Measurements from ENCODE around the gene NT5DC1.

NT5DC1 gene

DNA sequence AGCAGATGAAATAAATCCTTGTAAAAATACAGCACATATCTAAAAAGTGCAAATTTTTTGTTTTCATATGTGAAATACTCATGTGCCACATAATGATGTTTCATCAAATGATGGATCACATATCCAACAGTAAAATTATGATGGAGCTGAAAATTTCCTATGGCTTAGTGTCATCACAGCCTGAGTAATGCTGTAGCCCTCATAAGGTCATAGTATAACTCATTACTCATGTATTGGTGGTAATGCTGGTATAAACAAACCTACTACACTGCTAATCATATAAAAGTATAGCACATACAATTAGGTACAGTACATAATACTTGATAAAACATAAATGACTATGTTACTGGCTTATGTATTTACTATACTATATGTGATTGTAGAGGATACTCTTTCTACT lies 166.2 kb downstream of the NT5DC1 start:
- Histone ChIP-seq H3K4me1 (ENCODE audit: control extremely low read depth in 1 of 4, control insufficient read depth in 4 of 4, insufficient read depth in 4 of 4, low read length in 3 of 4) (peaks cover 0 to 4% (median 2%) of the 10 kb centered on the region in 4 experiments), H3K4me3 (ENCODE audit: control insufficient read depth in 1 of 7, extremely low read depth in 1 of 7, insufficient read depth in 4 of 7, low read depth in 2 of 7, low read length in 6 of 7) (no peak overlapping the region), H3K27me3 (replicated peaks in 2 of 5; ENCODE audit: control insufficient read depth in 4 of 5, insufficient read depth in 5 of 5, low read length in 4 of 5) (no peaks in the 10 kb centered on the region), H3K27ac (ENCODE audit: insufficient read depth in 1 of 2, low read depth in 1 of 2, low read length in 2 of 2, poor library complexity in 1 of 2, severe bottlenecking in 2 of 2) (no peak overlapping the region), H3K36me3 (ENCODE audit: control insufficient read depth in 4 of 4, insufficient read depth in 4 of 4, low read length in 3 of 4) (peaks cover 0 to 25% (median under 1%) of the 10 kb centered on the region in 4 experiments), H3K9me3 (ENCODE audit: control extremely low read depth in 1 of 5, control insufficient read depth in 4 of 5, insufficient read depth in 2 of 5, low read depth in 1 of 5, low read length in 4 of 5) (peaks cover 0 to 14% (median 3%) of the 10 kb centered on the region in 5 experiments)
- CTCF ChIA-PET: interaction anchor here (0.9 to 8.1 kb wide), 11 partner anchors 9 to 378 kb away, joined by 3 to 58 read pairs (median 18); partner anchors contain the start of genes TSPYL1 and TSPYL4
- POLR2A ChIA-PET: no interaction called here
- no peak for DNase-seq

DNA sequence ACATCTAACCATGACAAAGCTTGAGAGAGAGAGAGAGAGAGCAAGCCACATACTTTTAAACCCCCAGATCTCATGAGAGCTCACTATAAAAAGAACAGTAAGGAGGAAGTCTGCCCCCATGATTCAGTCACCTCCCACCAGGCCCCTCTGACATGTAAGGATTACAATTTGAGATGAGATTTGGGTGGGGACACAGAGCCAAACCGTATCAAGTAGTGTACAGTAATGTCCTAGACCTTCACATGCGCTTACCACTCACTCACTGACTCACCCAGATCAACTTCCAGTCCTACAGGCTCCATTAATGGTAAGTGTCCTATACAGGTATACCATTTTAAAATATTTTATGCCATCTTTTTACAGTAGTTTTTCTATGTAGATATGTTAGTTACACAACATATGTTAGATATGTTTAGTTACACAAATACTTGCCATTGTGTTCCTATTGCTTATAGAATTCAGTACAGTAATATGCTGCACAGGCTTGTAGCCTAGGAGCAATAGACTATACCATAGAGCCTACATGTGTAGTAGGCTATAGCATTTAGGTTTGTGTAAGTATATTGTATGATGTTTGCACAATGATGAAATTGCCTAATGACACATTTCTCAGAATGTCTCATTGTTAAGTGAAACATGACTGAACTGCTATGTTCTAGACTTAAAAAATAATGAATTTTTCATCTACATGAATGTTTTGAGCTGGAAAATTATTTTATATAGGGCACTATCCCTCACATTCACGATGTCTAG lies 167.4 kb downstream of the NT5DC1 start:
- peak in 1 of 3 donors; percentile 41 for DNase-seq
- ChIA-PET POLR2A (interaction anchor here (0.6 to 2.9 kb wide), 2 partner anchors 12 to 163 kb away, joined by 3 to 16 read pairs; partner anchors contain the start of gene TSPYL1), CTCF (interaction anchor here (0.7 to 8.1 kb wide), 32 partner anchors 8 to 380 kb away, joined by 3 to 58 read pairs (median 5); partner anchors contain the start of genes CALHM4, RSPH4A, RWDD1 and TSPYL1)
- WGBS (ENCODE audit: insufficient coverage): no CpG with 5 or more reads among the region's 3 CpGs
- Histone ChIP-seq H3K4me1 (ENCODE audit: control extremely low read depth in 1 of 4, control insufficient read depth in 4 of 4, insufficient read depth in 4 of 4, low read length in 3 of 4) (peaks cover 0 to 4% (median 2%) of the 10 kb centered on the region in 4 experiments), H3K36me3 (ENCODE audit: control insufficient read depth in 4 of 4, insufficient read depth in 4 of 4, low read length in 3 of 4) (peaks cover 0 to 26% (median under 1%) of the 10 kb centered on the region in 4 experiments), H3K9me3 (ENCODE audit: control extremely low read depth in 1 of 5, control insufficient read depth in 4 of 5, insufficient read depth in 2 of 5, low read depth in 1 of 5, low read length in 4 of 5) (peaks cover 0 to 10% (median 2%) of the 10 kb centered on the region in 5 experiments), H3K27ac (ENCODE audit: insufficient read depth in 1 of 2, low read depth in 1 of 2, low read length in 2 of 2, poor library complexity in 1 of 2, severe bottlenecking in 2 of 2) (no peak overlapping the region), H3K27me3 (replicated peaks in 2 of 5; ENCODE audit: control insufficient read depth in 4 of 5, insufficient read depth in 5 of 5, low read length in 4 of 5) (no peaks in the 10 kb centered on the region), H3K4me3 (ENCODE audit: control insufficient read depth in 1 of 7, extremely low read depth in 1 of 7, insufficient read depth in 4 of 7, low read depth in 2 of 7, low read length in 6 of 7) (no peak overlapping the region)

DNA sequence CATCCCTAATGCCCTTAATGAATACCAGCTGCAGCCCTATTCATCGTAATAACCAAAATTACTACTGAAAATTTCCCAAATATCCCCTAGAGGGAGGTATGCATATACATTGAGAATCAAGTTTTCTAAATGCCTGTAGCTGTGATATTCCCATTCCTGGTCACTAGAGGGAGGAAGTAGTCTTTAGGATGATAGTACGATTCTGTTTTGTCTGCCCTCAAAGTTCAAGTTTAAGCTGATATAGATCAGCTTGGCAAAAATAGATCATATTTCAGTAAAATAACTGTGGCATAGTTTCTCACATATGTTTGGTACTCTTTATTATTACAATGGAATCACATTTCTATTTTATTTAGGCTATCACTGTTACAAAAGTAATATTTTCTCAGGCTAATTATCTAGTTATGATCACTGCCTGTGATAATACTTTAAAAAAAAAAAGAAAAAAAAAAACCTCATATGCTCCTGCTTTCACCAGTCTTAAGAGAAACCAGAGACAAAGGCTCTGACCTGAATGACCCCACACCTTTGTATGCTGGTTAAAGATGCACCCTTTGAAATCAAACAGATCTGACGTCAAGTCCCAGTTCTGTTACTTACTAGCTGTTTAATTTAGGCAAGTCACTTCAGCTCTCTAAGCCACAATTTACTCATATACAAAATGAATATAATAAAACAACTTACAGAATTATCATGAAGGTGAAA lies 168.1 kb downstream of the NT5DC1 start:
- Histone ChIP-seq H3K27me3 (replicated peaks in 2 of 5; ENCODE audit: control insufficient read depth in 4 of 5, insufficient read depth in 5 of 5, low read length in 4 of 5) (no peaks in the 10 kb centered on the region), H3K36me3 (ENCODE audit: control insufficient read depth in 4 of 4, insufficient read depth in 4 of 4, low read length in 3 of 4) (peaks cover 0 to 27% (median under 1%) of the 10 kb centered on the region in 4 experiments), H3K4me3 (ENCODE audit: control insufficient read depth in 1 of 7, extremely low read depth in 1 of 7, insufficient read depth in 4 of 7, low read depth in 2 of 7, low read length in 6 of 7) (no peak overlapping the region), H3K27ac (ENCODE audit: insufficient read depth in 1 of 2, low read depth in 1 of 2, low read length in 2 of 2, poor library complexity in 1 of 2, severe bottlenecking in 2 of 2) (no peak overlapping the region), H3K4me1 (ENCODE audit: control extremely low read depth in 1 of 4, control insufficient read depth in 4 of 4, insufficient read depth in 4 of 4, low read length in 3 of 4) (peaks cover 0 to 4% (median 2%) of the 10 kb centered on the region in 4 experiments), H3K9me3 (ENCODE audit: control extremely low read depth in 1 of 5, control insufficient read depth in 4 of 5, insufficient read depth in 2 of 5, low read depth in 1 of 5, low read length in 4 of 5) (peaks cover 0 to 3% (median 0%) of the 10 kb centered on the region in 5 experiments)
- ChIA-PET CTCF (interaction anchor here (0.7 to 8.1 kb wide), 31 partner anchors 9 to 393 kb away, joined by 3 to 58 read pairs (median 5); partner anchors contain the start of genes CALHM4, RSPH4A, RWDD1 and TSPYL1), POLR2A (interaction anchor here (0.6 to 2.9 kb wide), 2 partner anchors 11 to 163 kb away, joined by 3 to 16 read pairs; partner anchors contain the start of gene TSPYL1)
- no CpG with 5 or more reads among the region's 3 CpGs for WGBS (ENCODE audit: insufficient coverage)
- DNase-seq: peak; percentile 80 to 83 (median 83)

DNA sequence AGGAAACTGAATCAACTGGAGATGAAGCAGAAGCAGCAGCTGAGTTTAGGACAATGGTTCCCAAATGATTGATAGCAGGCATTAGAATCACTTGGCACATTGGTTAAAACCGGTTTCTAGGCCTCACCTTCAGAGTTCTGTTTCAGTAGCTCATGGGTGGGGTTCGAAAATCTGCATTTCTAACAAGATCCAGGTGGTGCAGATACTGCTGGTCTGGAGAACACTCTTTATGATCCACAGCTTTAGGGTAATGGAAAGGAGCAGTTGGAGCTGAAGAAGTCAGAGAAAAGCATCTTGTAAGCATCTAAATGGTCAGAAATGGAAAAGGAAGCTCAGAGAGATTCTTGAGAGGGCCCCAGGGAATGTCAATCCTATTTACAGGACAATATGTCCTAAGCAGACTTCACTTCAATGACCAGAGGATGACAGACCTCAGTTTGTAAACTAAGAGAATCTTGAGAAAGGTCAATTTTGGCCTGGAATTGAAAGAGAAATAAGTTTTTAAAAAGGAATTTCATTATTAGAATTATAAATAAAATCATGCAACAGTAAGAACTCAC lies 170.6 kb downstream of the NT5DC1 start:
- 100% methylated on average over 1 of the region's 2 CpGs for WGBS (ENCODE audit: insufficient coverage)
- DNase-seq: no peak
- peaks cover 2 to 13% (median 8%) of the 10 kb centered on the region in 4 experiments for H3K4me1 ChIP-seq (ENCODE audit: control extremely low read depth in 1 of 4, control insufficient read depth in 4 of 4, insufficient read depth in 4 of 4, low read length in 3 of 4)
- no peaks in the 10 kb centered on the region for H3K27me3 ChIP-seq (replicated peaks in 2 of 5; ENCODE audit: control insufficient read depth in 4 of 5, insufficient read depth in 5 of 5, low read length in 4 of 5)
- no peak overlapping the region for H3K4me3 ChIP-seq (ENCODE audit: control insufficient read depth in 1 of 7, extremely low read depth in 1 of 7, insufficient read depth in 4 of 7, low read depth in 2 of 7, low read length in 6 of 7)
- H3K36me3 ChIP-seq (ENCODE audit: control insufficient read depth in 4 of 4, insufficient read depth in 4 of 4, low read length in 3 of 4): peaks cover 0 to 19% (median 2%) of the 10 kb centered on the region in 4 experiments
- no peaks in the 10 kb centered on the region for H3K9me3 ChIP-seq (ENCODE audit: control extremely low read depth in 1 of 5, control insufficient read depth in 4 of 5, insufficient read depth in 2 of 5, low read depth in 1 of 5, low read length in 4 of 5)
- CTCF ChIA-PET: interaction anchor here (0.9 to 8.1 kb wide), 12 partner anchors 8 to 293 kb away, joined by 3 to 58 read pairs (median 4); partner anchors contain the start of genes TSPYL1 and TSPYL4
- POLR2A ChIA-PET: interaction anchor here (2.9 kb wide), 1 partner anchor 8 kb away, joined by 16 read pairs; the partner anchor contains the start of gene TSPYL1
- H3K27ac ChIP-seq (ENCODE audit: insufficient read depth in 1 of 2, low read depth in 1 of 2, low read length in 2 of 2, poor library complexity in 1 of 2, severe bottlenecking in 2 of 2): no peak overlapping the region

DNA sequence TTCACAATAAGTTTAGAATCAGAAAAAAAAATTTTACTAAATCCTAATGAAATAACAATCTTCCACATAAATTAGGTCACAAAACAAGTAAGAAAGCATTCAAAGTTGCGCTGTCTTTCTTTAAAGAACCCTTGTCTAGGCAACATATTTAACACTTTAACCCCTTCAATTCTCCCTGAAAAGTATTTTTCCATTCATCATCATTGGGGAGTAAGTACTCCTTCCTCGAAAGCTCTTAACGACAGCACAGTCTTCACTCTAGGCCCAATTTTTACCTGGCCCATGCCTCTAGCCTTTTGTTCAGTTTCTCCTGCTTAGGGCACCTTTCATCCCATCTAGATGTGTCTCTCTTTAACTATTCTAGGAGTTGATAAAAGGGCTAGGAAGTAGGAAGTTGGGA lies 176.5 kb downstream of the NT5DC1 start:
- Histone ChIP-seq H3K9me3 (ENCODE audit: control extremely low read depth in 1 of 5, control insufficient read depth in 4 of 5, insufficient read depth in 2 of 5, low read depth in 1 of 5, low read length in 4 of 5) (no peaks in the 10 kb centered on the region), H3K27ac (ENCODE audit: insufficient read depth in 1 of 2, low read depth in 1 of 2, low read length in 2 of 2, poor library complexity in 1 of 2, severe bottlenecking in 2 of 2) (peak overlapping the region; percentile 26 to 68), H3K27me3 (replicated peaks in 2 of 5; ENCODE audit: control insufficient read depth in 4 of 5, insufficient read depth in 5 of 5, low read length in 4 of 5) (no peaks in the 10 kb centered on the region), H3K4me3 (ENCODE audit: control insufficient read depth in 1 of 7, extremely low read depth in 1 of 7, insufficient read depth in 4 of 7, low read depth in 2 of 7, low read length in 6 of 7) (peak overlapping the region in 6 of 7 experiments; percentile 65 to 93 (median 82)), H3K36me3 (ENCODE audit: control insufficient read depth in 4 of 4, insufficient read depth in 4 of 4, low read length in 3 of 4) (peaks cover 0 to 21% (median 9%) of the 10 kb centered on the region in 4 experiments), H3K4me1 (ENCODE audit: control extremely low read depth in 1 of 4, control insufficient read depth in 4 of 4, insufficient read depth in 4 of 4, low read length in 3 of 4) (peaks cover 31 to 54% (median 42%) of the 10 kb centered on the region in 4 experiments)
- ChIA-PET CTCF (interaction anchor here (0.6 to 5.4 kb wide), 3 partner anchors 8 to 293 kb away, joined by 3 to 53 read pairs (median 3); no protein-coding TSS in a partner anchor), POLR2A (interaction anchor here (0.7 to 1.2 kb wide), 2 partner anchors 21 to 378 kb away, joined by 3 read pairs; no protein-coding TSS in a partner anchor)
- no peak for DNase-seq
- WGBS (ENCODE audit: insufficient coverage): 42% methylated on average over 3 of the region's 3 CpGs

DNA sequence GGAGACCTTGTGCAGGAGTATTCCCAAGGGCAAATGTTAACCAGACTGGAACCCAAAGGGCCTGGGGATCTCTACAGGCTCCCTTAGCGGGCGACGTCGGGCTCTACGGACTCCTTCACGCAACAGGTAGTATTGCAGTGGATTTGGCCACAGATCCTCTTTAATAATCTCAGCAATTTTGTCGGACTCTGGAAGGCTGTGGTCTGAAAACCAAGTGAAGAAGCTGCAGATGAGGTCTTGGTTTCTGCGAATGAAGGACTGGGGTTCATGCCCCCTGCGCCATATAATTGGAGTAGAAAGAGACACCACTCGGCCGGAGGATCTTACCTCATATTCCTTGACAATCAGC lies 177.8 kb downstream of the NT5DC1 start:
- H3K27ac ChIP-seq (ENCODE audit: insufficient read depth in 1 of 2, low read depth in 1 of 2, low read length in 2 of 2, poor library complexity in 1 of 2, severe bottlenecking in 2 of 2): peak overlapping the region; percentile 99
- peak overlapping the region; percentile 78 to 98 (median 91) for H3K4me3 ChIP-seq (ENCODE audit: control insufficient read depth in 1 of 7, extremely low read depth in 1 of 7, insufficient read depth in 4 of 7, low read depth in 2 of 7, low read length in 6 of 7)
- peaks cover 0 to 15% (median 9%) of the 10 kb centered on the region in 4 experiments for H3K36me3 ChIP-seq (ENCODE audit: control insufficient read depth in 4 of 4, insufficient read depth in 4 of 4, low read length in 3 of 4)
- no peak for DNase-seq
- H3K27me3 ChIP-seq (replicated peaks in 2 of 5; ENCODE audit: control insufficient read depth in 4 of 5, insufficient read depth in 5 of 5, low read length in 4 of 5): no peaks in the 10 kb centered on the region
- POLR2A ChIA-PET: interaction anchor here (0.7 to 2.3 kb wide), 2 partner anchors 9 to 246 kb away, joined by 3 to 16 read pairs; no protein-coding TSS in a partner anchor
- peaks cover 31 to 59% (median 42%) of the 10 kb centered on the region in 4 experiments for H3K4me1 ChIP-seq (ENCODE audit: control extremely low read depth in 1 of 4, control insufficient read depth in 4 of 4, insufficient read depth in 4 of 4, low read length in 3 of 4)
- 76% methylated on average over 8 of the region's 11 CpGs for WGBS (ENCODE audit: insufficient coverage)
- CTCF ChIA-PET: interaction anchor here (1.0 to 5.4 kb wide), 3 partner anchors 9 to 263 kb away, joined by 3 to 53 read pairs (median 3); no protein-coding TSS in a partner anchor
- no peaks in the 10 kb centered on the region for H3K9me3 ChIP-seq (ENCODE audit: control extremely low read depth in 1 of 5, control insufficient read depth in 4 of 5, insufficient read depth in 2 of 5, low read depth in 1 of 5, low read length in 4 of 5)
